Measurements from ENCODE around the gene SCLY. TPM values are rescaled to one million over a fixed set of nuclear protein-coding genes. Genes with fewer than 3 reads are reported as not detected.
A peak's percentile ranks its signal among the peaks of the same experiment; 100 is the strongest.

The SCLY gene
- polyA plus RNA-seq, 2 of the 4 experiments (the other 2 are of a cell fraction) = 19.0 to 28.3 TPM

DNA sequence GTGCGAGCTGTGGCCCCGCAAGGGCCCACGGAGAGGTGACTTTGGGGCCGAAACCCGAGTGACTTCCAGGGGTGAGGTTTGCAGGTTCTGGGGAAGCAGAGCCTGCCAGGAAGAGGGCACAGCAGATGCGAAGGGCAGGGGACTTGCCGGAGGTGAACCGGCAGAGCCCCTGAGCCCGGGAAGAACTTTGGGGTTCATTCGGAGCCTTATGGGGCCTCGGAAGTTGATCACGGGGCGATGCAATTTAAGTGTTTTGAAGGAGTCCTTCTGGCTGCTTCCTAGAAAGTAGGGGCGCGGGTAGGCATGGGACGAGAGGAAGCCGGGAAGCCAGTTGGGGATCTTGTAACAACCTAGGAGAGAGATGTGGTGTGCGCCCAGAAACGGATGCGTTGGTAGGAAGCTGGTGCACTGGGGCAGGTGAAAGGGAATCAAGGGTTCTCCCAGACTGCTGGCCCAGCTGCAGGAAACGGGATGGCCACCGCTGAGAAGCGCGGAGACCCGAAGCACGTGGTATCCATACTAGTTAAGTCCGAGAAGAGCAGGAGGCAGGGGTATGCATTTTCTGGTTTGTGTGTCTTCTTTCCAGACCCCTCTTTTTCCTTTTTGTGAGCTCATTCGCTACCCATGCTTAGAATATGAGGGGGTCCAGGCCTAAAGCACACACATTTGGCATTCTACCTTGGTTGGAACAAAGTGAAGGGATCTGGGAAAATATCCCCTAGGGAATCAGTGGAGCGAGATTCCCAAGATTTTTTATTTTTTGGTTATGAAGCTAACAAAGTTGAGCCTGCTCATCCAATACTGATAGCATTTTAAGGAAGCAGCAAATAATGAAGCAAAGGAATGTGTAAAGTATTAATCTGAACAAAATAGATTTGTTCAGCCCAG, 758 bp downstream of the SCLY start:
- Histone ChIP-seq H3K27ac (peak overlapping the region; percentile 88 to 95), H3K4me1 (peaks cover 15% of the 10 kb centered on the region), H3K4me2 (peak overlapping the region; percentile 82), H3K9me3 (no peaks in the 10 kb centered on the region), H3K4me3 (peak overlapping the region; percentile 92)
- ChIA-PET CTCF (interaction anchor here (0.8 to 1.6 kb wide), 4 partner anchors 39 to 203 kb away, joined by 3 to 5 read pairs (median 4); partner anchors contain the start of gene ESPNL), POLR2A (interaction anchor here (0.7 to 1.8 kb wide), 11 partner anchors 10 to 203 kb away, joined by 3 to 11 read pairs (median 3); partner anchors contain the start of gene HES6)
- ATAC-seq = peak; percentile 46 to 49
- 3% methylated on average over 26 of the region's 29 CpGs for WGBS (ENCODE audit: missing lambda C conversion rate)
- no peak for FAIRE-seq
- TF ChIP-seq CHD2 (IDR thresholded peaks at IDR 0.05; ENCODE audit: low read length, partially characterized antibody) = no peak
- 0 out of 2 replicates have a peak, but pooled peaks have one; percentile 12 for TF ChIP-seq TP53 (CRISPR knock-in tag; IDR thresholded peaks at IDR 0.05)
- 0 out of 2 replicates have a peak, but pooled peaks have one; percentile 0 for TF ChIP-seq REST (IDR thresholded peaks at IDR 0.05)
- TF ChIP-seq EP300 (IDR thresholded peaks at IDR 0.05) = no peak
- TF ChIP-seq, protein P1, sequence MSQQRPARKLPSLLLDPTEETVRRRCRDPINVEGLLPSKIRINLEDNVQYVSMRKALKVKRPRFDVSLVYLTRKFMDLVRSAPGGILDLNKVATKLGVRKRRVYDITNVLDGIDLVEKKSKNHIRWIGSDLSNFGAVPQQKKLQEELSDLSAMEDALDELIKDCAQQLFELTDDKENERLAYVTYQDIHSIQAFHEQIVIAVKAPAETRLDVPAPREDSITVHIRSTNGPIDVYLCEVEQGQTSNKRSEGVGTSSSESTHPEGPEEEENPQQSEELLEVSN (IDR thresholded peaks at IDR 0.05; ENCODE audit: borderline replicate concordance, low read depth) = peak; percentile 58; the same call in 1 of the 2 replicates
- TF ChIP-seq, protein P2, sequence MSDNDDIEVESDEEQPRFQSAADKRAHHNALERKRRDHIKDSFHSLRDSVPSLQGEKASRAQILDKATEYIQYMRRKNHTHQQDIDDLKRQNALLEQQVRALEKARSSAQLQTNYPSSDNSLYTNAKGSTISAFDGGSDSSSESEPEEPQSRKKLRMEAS (IDR thresholded peaks at IDR 0.05) = peak; percentile 84
- peak; percentile 49 to 53 for DNase-seq (ENCODE audit: low read depth in 1 of 2, low spot score in 1 of 2)

GRCh38 chr2:238063414-238064189, 2.8 kb downstream of the SCLY start:
- no peak for DNase-seq (ENCODE audit: low read depth in 1 of 2, low spot score in 1 of 2)
- ChIA-PET POLR2A (no interaction called here), CTCF (interaction anchor here (1.0 kb wide), 1 partner anchor 23 kb away, joined by 5 read pairs; no protein-coding TSS in a partner anchor)
- Histone ChIP-seq H3K9me3 (no peaks in the 10 kb centered on the region), H3K4me1 (peaks cover 15% of the 10 kb centered on the region), H3K27ac (no peak overlapping the region), H3K4me3 (no peak overlapping the region), H3K4me2 (no peak overlapping the region)
- WGBS (ENCODE audit: missing lambda C conversion rate) = 95% methylated on average over 8 of the region's 8 CpGs
- ATAC-seq = no peak
- FAIRE-seq = no peak
- TF ChIP-seq, protein P3, sequence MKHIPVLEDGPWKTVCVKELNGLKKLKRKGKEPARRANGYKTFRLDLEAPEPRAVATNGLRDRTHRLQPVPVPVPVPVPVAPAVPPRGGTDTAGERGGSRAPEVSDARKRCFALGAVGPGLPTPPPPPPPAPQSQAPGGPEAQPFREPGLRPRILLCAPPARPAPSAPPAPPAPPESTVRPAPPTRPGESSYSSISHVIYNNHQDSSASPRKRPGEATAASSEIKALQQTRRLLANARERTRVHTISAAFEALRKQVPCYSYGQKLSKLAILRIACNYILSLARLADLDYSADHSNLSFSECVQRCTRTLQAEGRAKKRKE (CRISPR knock-in tag; IDR thresholded peaks at IDR 0.05; ENCODE audit: low read depth) = no peak
- TF ChIP-seq ESRRA (IDR thresholded peaks at IDR 0.05; ENCODE audit: borderline replicate concordance, low read length) (no peak), MAZ (IDR thresholded peaks at IDR 0.05; ENCODE audit: borderline replicate concordance, low read depth, low read length) (no peak), SREBF2 (IDR thresholded peaks at IDR 0.05) (no peak), HEYL (CRISPR knock-in tag; IDR thresholded peaks at IDR 0.05) (no peak), SMC3 (IDR thresholded peaks at IDR 0.05) (no peak), PHF8 (IDR thresholded peaks at IDR 0.05; ENCODE audit: borderline replicate concordance, low read depth) (no peak), TP53 (CRISPR knock-in tag; IDR thresholded peaks at IDR 0.05) (no peak), CTCF (IDR thresholded peaks at IDR 0.05) (no peak), HOXB13 (CRISPR knock-in tag; IDR thresholded peaks at IDR 0.05; ENCODE audit: low read depth) (no peak), MYC (IDR thresholded peaks at IDR 0.05; ENCODE audit: borderline replicate concordance, low read length) (no peak), KDM1A (IDR thresholded peaks at IDR 0.05; ENCODE audit: low read depth) (no peak), EHMT2 (IDR thresholded peaks at IDR 0.05; ENCODE audit: low read depth) (no peak), RNF2 (IDR thresholded peaks at IDR 0.05; ENCODE audit: borderline replicate concordance, low read depth) (no peak), GATA3 (IDR thresholded peaks at IDR 0.05; ENCODE audit: borderline replicate concordance) (no peak), HOXA7 (CRISPR knock-in tag; IDR thresholded peaks at IDR 0.05) (no peak)
- TF ChIP-seq, protein P4, sequence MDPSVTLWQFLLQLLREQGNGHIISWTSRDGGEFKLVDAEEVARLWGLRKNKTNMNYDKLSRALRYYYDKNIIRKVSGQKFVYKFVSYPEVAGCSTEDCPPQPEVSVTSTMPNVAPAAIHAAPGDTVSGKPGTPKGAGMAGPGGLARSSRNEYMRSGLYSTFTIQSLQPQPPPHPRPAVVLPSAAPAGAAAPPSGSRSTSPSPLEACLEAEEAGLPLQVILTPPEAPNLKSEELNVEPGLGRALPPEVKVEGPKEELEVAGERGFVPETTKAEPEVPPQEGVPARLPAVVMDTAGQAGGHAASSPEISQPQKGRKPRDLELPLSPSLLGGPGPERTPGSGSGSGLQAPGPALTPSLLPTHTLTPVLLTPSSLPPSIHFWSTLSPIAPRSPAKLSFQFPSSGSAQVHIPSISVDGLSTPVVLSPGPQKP (IDR thresholded peaks at IDR 0.05; ENCODE audit: low read depth, low read length) = no peak
- TF ChIP-seq, protein P5, sequence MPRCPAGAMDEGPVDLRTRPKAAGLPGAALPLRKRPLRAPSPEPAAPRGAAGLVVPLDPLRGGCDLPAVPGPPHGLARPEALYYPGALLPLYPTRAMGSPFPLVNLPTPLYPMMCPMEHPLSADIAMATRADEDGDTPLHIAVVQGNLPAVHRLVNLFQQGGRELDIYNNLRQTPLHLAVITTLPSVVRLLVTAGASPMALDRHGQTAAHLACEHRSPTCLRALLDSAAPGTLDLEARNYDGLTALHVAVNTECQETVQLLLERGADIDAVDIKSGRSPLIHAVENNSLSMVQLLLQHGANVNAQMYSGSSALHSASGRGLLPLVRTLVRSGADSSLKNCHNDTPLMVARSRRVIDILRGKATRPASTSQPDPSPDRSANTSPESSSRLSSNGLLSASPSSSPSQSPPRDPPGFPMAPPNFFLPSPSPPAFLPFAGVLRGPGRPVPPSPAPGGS (IDR thresholded peaks at IDR 0.05) = no peak
